ENCODE results near the gene RFTN1.

GRCh38 chr3:16472593-16472992 is 40.9 kb downstream of the RFTN1 start:
- TF ChIP-seq CTCF (IDR thresholded peaks at IDR 0.05; ENCODE audit: low read depth, low read length, missing input control) = no peak
- TF ChIP-seq, protein P1, sequence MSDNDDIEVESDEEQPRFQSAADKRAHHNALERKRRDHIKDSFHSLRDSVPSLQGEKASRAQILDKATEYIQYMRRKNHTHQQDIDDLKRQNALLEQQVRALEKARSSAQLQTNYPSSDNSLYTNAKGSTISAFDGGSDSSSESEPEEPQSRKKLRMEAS (IDR thresholded peaks at IDR 0.05) = no peak
- no peak for TF ChIP-seq HNF4G (IDR thresholded peaks at IDR 0.05)
- no peak for TF ChIP-seq REST (IDR thresholded peaks at IDR 0.05)
- no peak for TF ChIP-seq RAD21 (IDR thresholded peaks at IDR 0.05)
- TF ChIP-seq YY1 (IDR thresholded peaks at IDR 0.05) = no peak

Data from liver (tissue), 3 donors.